ENCODE measurements around the gene ANO5.

ANO5 gene

DNA sequence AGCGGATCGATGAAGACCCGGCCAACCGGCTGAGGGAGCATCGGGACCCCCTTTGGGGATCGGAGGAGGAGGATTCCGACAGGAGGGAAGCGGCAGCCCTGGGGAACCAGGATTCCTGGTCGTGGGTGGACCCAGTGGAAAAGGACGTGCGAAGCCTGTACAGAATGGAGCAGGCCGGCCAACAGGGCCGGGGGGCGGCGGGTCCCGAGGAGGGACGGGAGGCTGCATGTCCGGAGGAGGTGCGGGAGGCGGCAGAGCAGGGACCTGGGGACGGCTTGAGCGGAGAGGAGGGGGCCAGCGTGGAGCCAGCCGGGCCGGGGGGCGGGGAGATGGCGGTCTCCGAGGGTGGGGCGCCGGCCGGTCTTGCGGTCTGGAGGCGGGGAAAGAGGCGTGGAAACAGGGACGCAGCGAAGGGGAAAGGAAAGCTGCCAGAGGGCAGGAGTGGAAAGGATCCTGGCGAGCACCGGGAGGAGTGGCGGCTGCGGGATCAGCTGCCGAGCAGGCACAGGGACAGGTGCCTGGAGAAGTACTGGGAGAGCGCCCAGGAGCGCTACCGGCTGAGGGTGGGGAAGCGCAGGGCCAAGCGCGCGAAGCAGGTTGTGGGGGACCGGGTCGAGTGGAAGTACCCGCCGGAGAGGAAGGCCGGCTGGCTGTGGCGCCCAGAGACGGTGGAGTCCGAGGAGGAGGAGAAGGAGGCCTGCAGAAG, at the start of gene ANO5:
Gene ANO5 (plus strand): TSS at position 444 of the 706 bp plus-strand sequence. CDS start 408 bp downstream, outside the sequence.
- peak; percentile 41 for DNase-seq

DNA sequence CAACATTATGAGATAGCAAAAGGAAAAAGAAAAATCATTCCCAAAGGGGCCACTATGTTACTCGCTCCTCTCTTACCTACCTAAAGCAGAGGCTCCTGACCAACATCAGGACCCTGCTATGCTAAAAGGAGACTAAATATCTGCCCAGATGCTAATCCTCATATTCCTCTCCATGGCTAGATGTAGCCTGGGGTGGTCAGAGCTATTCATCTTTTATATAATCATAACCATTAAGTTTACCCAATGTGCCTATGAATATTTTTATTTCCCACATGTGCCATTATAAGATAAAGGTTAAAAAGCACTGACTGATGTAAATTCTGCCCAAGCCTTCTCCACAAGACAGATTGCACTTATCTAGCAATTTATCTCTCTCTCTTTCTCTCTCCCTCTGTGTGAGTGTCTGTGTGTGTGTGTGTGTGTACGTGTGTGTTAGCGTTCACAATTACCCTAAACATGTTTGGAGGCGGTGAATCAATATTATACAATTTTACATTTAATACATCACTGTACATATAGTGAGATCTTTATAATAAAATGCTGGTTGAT, 41.2 kb upstream of the ANO5 start:
- DNase-seq = no peak

- no peak for DNase-seq
Observed at GRCh38 chr11:22157531-22157930, 35.4 kb upstream of the ANO5 start.

GRCh38 chr11:22161489-22161888, 31.4 kb upstream of the ANO5 start:
- DNase-seq = no peak

- DNase-seq = no peak
Observed at GRCh38 chr11:22162756-22163155, 30.1 kb upstream of the ANO5 start.

DNA sequence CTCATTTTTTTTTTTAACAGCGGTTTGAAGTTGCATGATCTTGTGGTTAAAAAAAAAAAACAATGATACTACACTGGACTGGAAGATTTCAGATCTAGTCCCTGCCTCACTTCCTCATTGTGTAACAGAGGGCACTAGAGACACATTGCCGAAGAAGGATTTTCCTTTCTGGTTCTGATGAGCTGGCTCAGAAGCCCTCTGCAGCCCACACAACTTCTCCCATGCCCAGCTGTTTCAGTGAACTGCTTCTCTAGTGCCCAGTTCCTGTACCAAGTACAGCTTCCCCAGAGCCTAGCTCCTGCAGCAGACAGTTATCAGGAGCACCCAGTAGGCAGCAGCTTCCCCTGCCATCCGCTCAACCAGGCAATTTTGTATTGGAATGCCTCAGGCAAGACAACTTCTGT, 29.5 kb upstream of the ANO5 start:
- no peak for DNase-seq

DNA sequence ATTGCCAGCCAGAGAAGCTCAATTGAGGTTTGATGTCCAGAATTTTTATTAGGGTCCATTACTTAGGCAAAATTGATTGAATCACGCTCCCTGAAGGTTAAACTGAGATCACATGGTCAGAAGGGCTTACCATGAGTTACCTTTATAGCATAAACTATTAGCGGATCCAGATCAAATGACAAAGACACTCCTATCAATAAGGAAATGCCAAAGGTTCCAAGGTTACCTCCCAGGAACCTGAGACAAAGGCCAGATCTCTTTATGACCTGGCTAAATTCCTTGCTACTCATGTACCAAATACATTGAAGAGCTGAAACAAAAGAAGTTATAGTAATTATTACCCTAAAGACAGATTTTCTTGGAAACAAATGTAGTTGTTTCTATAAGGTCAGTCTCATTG, 27.8 kb upstream of the ANO5 start:
- no peak for DNase-seq

DNA sequence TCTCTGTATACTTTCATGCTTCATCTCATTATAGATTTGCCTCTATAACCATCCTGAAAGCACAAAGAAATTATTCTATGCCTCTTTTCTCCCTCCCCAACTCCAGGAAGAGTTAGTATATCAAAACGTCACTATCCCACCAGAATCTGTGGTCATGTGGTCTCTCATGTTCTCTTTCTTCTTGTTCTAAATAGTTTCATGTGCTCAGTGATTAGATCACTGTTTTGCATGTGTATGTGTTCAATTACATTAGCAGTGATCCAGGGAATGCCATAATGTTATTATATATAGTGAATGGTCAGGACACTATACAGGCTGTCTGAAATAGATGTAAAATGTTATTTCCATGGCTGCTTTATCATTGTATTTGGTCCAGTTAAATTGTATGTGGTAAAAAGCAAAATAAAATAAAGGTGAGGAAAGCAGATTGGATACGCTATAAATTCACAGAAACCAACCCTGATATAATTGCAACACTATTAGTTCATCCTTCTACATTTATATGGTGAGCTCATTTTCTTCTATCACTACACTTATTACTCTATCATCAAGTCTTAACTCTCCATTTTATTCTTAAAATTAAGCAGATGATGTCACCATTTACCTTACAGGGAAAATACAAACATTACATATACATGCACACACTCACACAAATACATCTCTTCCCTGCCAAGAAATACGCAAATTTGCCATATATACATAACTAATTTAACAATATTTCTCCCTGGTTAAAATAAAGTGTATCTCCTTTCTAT, 26.9 kb upstream of the ANO5 start:
- DNase-seq = no peak

DNA sequence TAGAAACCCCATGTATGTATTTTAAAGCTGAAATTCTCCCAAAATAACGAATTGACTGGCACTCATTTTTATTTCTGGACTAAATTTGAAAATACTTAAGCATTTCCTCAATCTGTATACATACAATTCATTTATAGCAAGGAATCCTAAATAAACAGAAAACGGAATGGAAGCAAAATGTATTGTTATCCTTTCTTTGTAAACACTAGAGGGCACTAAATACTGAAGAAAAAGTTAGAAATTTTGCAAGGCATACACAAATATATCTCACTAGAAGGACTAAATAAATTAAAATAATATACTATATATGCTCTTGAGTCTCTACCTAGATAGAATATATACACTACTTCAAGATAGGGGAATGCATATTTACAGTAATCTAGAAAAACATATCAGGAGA, 23.1 kb upstream of the ANO5 start:
- DNase-seq = no peak

- no peak for DNase-seq
Observed at GRCh38 chr11:22173532-22173931, 19.4 kb upstream of the ANO5 start.

DNA sequence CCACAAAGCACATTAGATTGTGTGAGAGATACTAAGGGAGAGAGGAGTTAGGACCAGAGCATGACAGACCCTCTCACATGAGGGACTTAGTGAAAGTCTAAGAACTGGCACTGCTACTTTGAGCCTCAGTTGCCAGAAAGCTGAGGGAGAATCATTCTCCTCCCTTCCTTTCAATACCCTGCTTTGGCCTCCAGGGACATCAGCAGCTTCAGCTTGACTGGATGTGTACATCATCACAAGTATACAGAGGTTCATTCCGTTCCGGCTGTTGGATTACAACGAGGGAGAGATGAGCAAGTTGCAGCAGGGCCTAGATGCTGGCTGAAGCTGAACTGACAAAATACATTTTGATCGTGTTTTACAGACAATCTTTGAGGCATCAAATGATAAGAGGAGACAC, 15.7 kb upstream of the ANO5 start:
- DNase-seq = no peak

DNA sequence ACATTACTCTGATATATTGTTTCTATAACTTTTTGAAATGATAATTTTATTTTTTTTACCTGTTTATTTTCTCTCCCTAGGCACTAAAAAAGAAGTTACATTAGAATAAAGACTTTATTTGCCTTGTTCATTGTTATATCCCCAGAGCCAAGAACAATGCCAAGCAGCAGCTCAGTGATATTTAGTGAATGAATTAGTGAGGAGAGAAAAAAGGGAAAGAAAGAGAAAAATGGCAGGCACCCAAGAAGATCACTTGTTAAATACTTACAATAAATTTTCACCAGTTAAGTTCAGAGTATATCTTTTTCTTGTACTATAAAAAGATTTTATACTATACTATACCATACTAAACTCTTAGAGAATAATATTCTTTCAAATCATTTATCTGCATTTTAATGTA, 13.3 kb upstream of the ANO5 start:
- DNase-seq = no peak

- no peak for DNase-seq
Observed at GRCh38 chr11:22180131-22180530, 12.8 kb upstream of the ANO5 start.

DNA sequence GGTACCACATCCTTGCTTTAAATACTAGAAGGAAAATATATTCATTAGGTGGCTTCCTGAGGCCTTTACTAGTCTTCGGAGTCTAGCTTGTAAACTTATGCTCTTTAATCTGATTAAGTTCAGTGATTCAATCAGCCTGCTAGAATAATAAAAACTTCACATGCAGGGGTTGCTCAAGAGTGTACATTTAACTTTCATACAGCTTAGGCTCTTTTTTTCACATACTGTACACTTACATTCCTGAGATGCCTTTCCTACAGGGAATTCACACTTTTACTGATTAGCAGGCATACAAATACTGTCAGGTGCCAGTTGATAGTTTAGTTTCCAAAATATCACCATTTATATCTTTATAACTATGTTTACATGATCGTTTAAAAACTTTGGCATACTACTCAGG, 3.2 kb upstream of the ANO5 start:
- DNase-seq = no peak

GRCh38 chr11:22190827-22191463, 1.9 kb upstream of the ANO5 start:
- DNase-seq = no peak

GRCh38 chr11:22192289-22192641, 620 bp upstream of the ANO5 start:
- no peak for DNase-seq

GRCh38 chr11:22193348-22194051, 615 bp downstream of the ANO5 start:
- peak; percentile 44 for DNase-seq

GRCh38 chr11:22194306-22194705, 1.4 kb downstream of the ANO5 start:
- DNase-seq = no peak

GRCh38 chr11:22194907-22195306, 2.0 kb downstream of the ANO5 start:
- no peak for DNase-seq

DNA sequence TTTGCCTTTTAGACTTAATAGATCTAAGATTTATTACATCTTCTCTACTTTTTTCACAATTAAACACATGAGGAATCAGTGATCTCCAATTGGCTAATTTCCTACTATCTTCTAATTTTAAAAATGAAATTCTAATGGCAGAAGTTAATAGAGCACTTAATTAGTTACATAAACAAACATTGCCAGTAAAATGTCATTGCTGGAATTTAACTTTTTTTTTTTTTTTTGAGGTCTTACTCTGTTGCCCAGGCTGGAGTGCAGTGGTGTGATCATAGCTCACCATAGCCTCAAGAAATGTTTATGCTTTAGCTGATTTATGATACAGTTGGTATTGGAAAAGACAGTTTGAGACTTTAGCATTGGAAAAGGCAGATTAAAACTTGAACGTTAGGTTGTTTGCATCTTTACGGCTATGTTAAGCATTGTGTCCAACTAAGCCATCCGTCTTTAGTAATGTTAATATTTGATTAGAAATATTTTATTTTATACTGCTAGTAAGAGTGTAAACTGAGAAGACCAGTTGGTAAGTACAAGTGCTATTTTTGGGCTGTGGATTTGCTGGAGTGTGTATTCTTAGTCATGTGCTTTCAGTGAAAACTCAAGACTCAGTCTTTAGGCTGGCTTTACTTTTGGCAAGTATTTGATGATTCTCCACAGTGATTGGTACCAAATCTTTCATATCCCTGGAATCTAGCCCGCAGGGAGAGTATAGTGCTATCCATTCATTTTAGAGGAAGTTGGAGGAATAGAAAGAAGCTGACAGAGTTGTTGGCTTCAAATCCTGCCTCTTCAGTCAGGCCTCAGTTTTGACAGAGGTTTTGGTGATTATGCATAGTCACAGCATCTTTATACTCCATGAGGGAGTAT, 4.5 kb downstream of the ANO5 start:
- DNase-seq = no peak

GRCh38 chr11:22199243-22199642, 6.4 kb downstream of the ANO5 start:
- no peak for DNase-seq

GRCh38 chr11:22203281-22203680, 10.4 kb downstream of the ANO5 start:
- DNase-seq = no peak
